ENCODE measurements around the gene ITGA3.
A peak's percentile ranks its signal among the peaks of the same experiment; 100 is the strongest.

ITGA3 gene

DNA sequence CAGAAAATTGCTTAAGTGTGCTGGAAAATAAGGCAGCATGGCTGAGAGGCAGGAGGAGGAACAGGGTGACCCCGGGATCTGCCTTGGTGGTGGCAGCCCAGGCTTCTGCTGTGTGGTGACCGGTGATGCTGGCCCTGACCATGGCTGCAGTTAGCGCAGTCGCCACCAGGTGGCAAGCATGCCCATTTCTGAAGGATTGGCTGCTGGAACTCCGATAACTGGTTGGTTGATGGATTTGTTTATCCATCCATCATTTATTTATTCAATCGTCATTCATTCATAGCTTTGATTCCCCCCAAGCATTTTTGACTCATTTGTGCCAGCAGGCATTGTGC is 29.1 kb upstream of the ITGA3 start:
- peak; percentile 88 for DNase-seq (ENCODE audit: low spot score)
- in situ Hi-C loops (cut with MboI; ENCODE audit: low pct_unique_long_range_greater_than_20kb, low sequenced_read_pairs, unreplicated experiment), result loop anchor here (5.0 kb wide), 1 partner anchor 65 kb away; no protein-coding TSS in a partner anchor
- TF ChIP-seq, protein P1, sequence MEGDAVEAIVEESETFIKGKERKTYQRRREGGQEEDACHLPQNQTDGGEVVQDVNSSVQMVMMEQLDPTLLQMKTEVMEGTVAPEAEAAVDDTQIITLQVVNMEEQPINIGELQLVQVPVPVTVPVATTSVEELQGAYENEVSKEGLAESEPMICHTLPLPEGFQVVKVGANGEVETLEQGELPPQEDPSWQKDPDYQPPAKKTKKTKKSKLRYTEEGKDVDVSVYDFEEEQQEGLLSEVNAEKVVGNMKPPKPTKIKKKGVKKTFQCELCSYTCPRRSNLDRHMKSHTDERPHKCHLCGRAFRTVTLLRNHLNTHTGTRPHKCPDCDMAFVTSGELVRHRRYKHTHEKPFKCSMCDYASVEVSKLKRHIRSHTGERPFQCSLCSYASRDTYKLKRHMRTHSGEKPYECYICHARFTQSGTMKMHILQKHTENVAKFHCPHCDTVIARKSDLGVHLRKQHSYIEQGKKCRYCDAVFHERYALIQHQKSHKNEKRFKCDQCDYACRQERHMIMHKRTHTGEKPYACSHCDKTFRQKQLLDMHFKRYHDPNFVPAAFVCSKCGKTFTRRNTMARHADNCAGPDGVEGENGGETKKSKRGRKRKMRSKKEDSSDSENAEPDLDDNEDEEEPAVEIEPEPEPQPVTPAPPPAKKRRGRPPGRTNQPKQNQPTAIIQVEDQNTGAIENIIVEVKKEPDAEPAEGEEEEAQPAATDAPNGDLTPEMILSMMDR (IDR thresholded peaks at IDR 0.05; ENCODE audit: extremely low read depth, insufficient read depth, missing control alignments), result peak; percentile 96

DNA sequence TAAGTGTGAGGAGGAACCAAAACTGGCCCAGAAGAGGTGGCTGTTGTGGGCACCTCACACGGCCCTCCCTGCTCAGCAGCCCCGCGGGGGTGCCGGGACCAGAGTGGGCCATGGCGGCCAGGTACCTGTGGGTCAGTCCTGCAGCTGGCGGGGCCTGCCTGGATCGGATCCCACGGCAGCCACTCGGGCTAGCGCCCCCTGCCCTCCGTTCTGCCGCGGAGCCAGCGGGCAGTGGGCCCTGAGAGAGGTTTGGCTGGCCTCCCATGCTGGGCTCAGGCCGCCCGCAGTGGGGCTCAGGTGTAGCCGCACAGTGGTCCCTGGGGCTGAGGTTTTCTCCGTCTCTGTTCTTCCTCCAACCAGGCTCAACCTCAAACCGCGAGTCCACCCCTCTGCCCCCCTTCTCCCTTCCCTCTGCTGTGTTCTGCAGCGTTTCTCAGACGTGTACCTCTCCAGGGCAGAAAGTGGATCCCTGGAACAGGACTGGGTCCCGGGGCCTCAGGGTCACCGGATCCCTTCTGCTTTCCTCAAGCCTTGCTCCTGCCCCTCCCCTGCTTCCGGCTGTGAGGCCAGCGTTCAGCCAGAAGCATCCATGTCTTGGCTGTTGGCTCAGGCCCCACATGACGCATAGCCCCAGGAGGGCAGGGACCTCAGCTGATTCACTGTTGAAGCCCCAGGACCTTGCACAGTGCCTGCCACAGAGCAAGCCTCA is 28.6 kb upstream of the ITGA3 start:
- DNase-seq (ENCODE audit: low spot score), result no peak
- in situ Hi-C loops (cut with MboI; ENCODE audit: low pct_unique_long_range_greater_than_20kb, low sequenced_read_pairs, unreplicated experiment), result loop anchor here (5.0 kb wide), 1 partner anchor 65 kb away; no protein-coding TSS in a partner anchor
- TF ChIP-seq, protein P1 (IDR thresholded peaks at IDR 0.05; ENCODE audit: extremely low read depth, insufficient read depth, missing control alignments), result no peak

DNA sequence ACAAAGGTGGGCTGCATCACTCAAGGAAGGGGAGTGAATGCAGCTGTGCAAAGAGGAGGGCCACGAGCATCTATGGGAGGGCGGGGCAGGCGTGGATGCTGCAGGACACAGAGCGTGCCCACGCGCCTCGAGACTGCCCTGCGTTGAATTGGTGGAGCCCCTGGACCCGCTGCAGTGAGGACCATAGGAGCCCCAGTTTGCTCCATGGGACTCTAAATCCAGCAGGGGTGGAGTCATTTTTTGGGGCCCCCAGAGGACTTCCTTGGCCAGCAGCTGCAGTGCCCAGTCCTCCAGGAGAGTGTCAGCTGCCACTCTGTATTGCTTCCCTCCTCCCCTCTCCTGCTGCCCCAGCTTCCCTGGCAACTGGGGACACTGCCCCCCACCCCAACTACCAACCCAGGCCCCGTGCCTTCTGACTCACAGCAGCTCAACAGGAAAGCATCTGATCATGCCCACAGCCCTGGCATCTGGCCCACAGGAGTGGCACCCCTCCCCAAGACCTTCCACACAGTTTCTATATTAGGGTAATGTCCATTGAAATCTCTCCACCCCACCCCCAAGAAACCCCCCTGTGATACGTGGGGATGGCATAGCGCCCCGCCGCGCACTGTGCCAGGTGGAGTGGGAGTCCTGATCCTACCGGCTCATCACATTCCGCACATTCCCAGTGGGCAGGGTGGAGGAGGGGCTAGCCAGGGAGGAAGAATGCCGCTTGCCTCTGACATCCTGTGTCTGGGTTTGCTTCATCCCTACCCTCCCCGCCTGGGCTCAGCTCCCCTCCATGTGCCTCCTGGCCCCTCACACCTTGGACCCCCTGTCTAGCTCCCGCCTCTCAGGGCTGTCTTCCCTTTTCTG is 27.8 kb upstream of the ITGA3 start:
- in situ Hi-C loops (cut with MboI; ENCODE audit: low pct_unique_long_range_greater_than_20kb, low sequenced_read_pairs, unreplicated experiment), result loop anchor here (5.0 kb wide), 1 partner anchor 64 kb away; no protein-coding TSS in a partner anchor

DNA sequence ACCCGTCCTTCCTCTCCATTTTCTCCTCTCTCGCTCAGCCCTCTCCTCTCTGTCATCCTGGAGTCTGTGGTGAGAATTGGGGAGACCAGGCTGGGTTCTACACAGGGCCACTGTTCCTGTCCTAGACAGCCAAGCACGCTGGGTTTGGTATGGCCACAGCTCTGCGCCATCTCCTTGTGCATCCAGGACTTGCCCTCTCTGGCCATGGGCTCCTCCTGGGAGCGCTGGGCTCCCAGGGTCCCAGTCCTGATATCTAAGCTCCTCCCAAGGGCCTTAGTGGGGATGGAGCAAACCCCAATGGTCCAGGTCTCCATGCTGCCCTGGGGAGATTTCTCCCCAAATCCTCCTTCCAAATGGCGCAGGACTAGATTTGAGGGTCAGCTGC is 27.2 kb upstream of the ITGA3 start:
- in situ Hi-C loops (cut with MboI; ENCODE audit: low pct_unique_long_range_greater_than_20kb, low sequenced_read_pairs, unreplicated experiment), result loop anchor here (5.0 kb wide), 1 partner anchor 64 kb away; no protein-coding TSS in a partner anchor
- no peak for DNase-seq (ENCODE audit: low spot score)
- TF ChIP-seq, protein P1 (IDR thresholded peaks at IDR 0.05; ENCODE audit: extremely low read depth, insufficient read depth, missing control alignments), result no peak

More for the DNA sequence above, 27.8 kb upstream of the ITGA3 start:
- DNase-seq (ENCODE audit: low spot score), result no peak
- TF ChIP-seq, protein P1 (IDR thresholded peaks at IDR 0.05; ENCODE audit: extremely low read depth, insufficient read depth, missing control alignments), result no peak

DNA sequence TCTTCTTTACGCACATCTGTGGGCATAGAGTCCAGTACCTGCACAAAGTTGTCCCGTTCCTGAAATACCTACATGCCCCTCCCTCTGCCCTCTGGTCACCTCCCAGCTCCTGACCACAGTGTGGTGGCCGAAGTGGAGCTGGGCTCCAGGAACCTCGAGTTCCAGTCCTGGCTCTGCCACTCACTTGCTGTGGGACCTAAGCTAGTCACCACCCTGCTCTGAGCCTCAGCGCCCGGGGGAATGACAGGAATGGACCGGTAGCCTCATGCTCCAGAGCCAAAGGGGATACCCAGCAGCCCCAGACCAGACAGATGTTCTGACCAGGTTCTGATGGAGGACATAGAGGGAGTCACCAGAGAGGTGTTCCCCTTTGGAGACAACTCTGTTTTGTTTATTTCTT is 26.7 kb upstream of the ITGA3 start:
- TF ChIP-seq, protein P1 (IDR thresholded peaks at IDR 0.05; ENCODE audit: extremely low read depth, insufficient read depth, missing control alignments), result no peak
- in situ Hi-C loops (cut with MboI; ENCODE audit: low pct_unique_long_range_greater_than_20kb, low sequenced_read_pairs, unreplicated experiment), result loop anchor here (5.0 kb wide), 1 partner anchor 63 kb away; no protein-coding TSS in a partner anchor
- DNase-seq (ENCODE audit: low spot score), result peak; percentile 12

DNA sequence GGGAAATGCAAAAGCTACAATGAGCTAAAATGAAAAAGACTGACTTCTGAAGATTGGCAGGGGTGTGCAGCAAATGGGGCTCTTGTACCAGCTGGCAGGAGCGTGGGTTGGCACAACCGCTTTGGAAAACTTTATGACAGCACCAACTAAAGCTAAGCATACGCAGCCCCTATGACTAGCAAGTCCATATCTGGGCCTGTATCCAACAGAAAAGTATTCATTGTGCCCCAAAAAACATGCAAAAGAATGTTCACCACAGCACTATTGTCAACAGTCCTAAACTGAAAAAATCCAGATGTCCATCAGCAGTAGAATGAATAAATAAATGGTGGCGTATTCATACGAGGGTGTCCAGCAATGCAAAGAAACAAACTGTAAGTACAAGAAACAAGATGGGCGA is 22.6 kb upstream of the ITGA3 start:
- DNase-seq (ENCODE audit: low spot score), result no peak
- TF ChIP-seq, protein P1 (IDR thresholded peaks at IDR 0.05; ENCODE audit: extremely low read depth, insufficient read depth, missing control alignments), result no peak
- in situ Hi-C loops (cut with MboI; ENCODE audit: low pct_unique_long_range_greater_than_20kb, low sequenced_read_pairs, unreplicated experiment), result no loop called here
